K562 (cell line): Measurements from ENCODE around the gene GOLIM4. TPM values are rescaled to one million over a fixed set of nuclear protein-coding genes. Genes with fewer than 3 reads are reported as not detected.

ENCODE experiments used
- CBFB ChIP-seq: sonication (generic); formaldehyde crosslinking; IDR thresholded peaks from 2 replicates; pipeline ENCODE4 v1.4.0; 2020; ENCODE audit warnings: mild to moderate bottlenecking, missing genetic modification reagents
- CCNT2 ChIP-seq: IDR thresholded peaks from 2 replicates; pipeline ENCODE4 v1.6.1; 2011; ENCODE audit warnings: borderline replicate concordance, low read depth, mild to moderate bottlenecking, moderate library complexity, mixed read lengths, low read length; ENCODE audit not compliant: insufficient read length; ENCODE audit errors: extremely low read depth
- DNMT1 ChIP-seq: fragments of 450-650 bp; IDR thresholded peaks from 2 replicates; pipeline ENCODE4 v1.6.1; 2016; ENCODE audit warnings: antibody characterized with exemption, mild to moderate bottlenecking
- FOS ChIP-seq: IDR thresholded peaks from 3 replicates; pipeline ENCODE4 v1.6.1; 2011; ENCODE audit not compliant: insufficient read length; ENCODE audit errors: extremely low read depth
- FOXA3 ChIP-seq, 2 experiments: fragments of 450-650 bp in 1 of 2; sonication (generic) in 1 of 2; formaldehyde crosslinking; IDR thresholded peaks in 1 of 2; conservative IDR thresholded peaks in 1 of 2; 2 replicates each; pipeline versions ENCODE4 v1.4.0 to v1.8.0; 2020 to 2022; ENCODE audit warnings: mild to moderate bottlenecking in 2 of 2, missing genetic modification reagents in 1 of 2
- HDAC1 ChIP-seq, 2 experiments: fragments of 450-650 bp; IDR thresholded peaks; 2 replicates each; pipeline ENCODE4 v1.6.1; 2016 to 2017; ENCODE audit warnings: inconsistent platforms in 1 of 2, mild to moderate bottlenecking in 1 of 2, moderate library complexity in 1 of 2
- KAT2B ChIP-seq: IDR thresholded peaks from one replicate; pipeline ENCODE4 v1.6.1; 2012; ENCODE audit warnings: low read depth, mild to moderate bottlenecking, control low read depth, inconsistent platforms, low read length, moderate library complexity
- KAT7 ChIP-seq: sonication (generic); formaldehyde crosslinking; IDR thresholded peaks from 2 replicates; pipeline ENCODE4 v1.8.0; 2022; ENCODE audit warnings: missing genetic modification reagents, mild to moderate bottlenecking, borderline replicate concordance
- MCM2 ChIP-seq: fragments of 450-650 bp; IDR thresholded peaks from 2 replicates; pipeline ENCODE4 v1.6.1; 2017; ENCODE audit warnings: low read depth, mild to moderate bottlenecking
- POLR3G ChIP-seq: IDR thresholded peaks from 2 replicates; pipeline ENCODE4 v1.6.1; 2011; ENCODE audit not compliant: insufficient read length, insufficient replicate concordance; ENCODE audit errors: extremely low read depth
- PPARD ChIP-seq: fragments of 250-450 bp; sonication (Bioruptor Pico); IDR thresholded peaks from 2 replicates; pipeline ENCODE4 v1.8.0; 2022; ENCODE audit warnings: inconsistent platforms, mild to moderate bottlenecking, moderate library complexity
- RBFOX2 ChIP-seq: fragments of 200-400 bp; formaldehyde crosslinking; IDR thresholded peaks from 2 replicates; pipeline ENCODE4 v1.6.1; 2017; ENCODE audit warnings: low read depth, mild to moderate bottlenecking, low read length, moderate library complexity
- RBM17 ChIP-seq: fragments of 200-400 bp; formaldehyde crosslinking; IDR thresholded peaks from 2 replicates; pipeline ENCODE4 v1.6.1; 2017; ENCODE audit warnings: low read depth, mild to moderate bottlenecking, low read length, borderline replicate concordance
- RBM34 ChIP-seq: fragments of 200-400 bp; formaldehyde crosslinking; IDR thresholded peaks from 2 replicates; pipeline ENCODE4 v1.6.1; 2018; ENCODE audit warnings: low read length, borderline replicate concordance; ENCODE audit not compliant: insufficient read depth
- SAFB ChIP-seq: fragments of 200-400 bp; formaldehyde crosslinking; IDR thresholded peaks from 2 replicates; pipeline ENCODE4 v1.6.1; 2017; ENCODE audit warnings: low read depth, low read length, borderline replicate concordance
- SIN3B ChIP-seq: fragments of 450-650 bp; IDR thresholded peaks from 2 replicates; pipeline ENCODE4 v1.6.1; 2017; ENCODE audit warnings: low read depth, mild to moderate bottlenecking, moderate library complexity
- SMAD2 ChIP-seq: fragments of 150-350 bp; IDR thresholded peaks from 2 replicates; pipeline ENCODE4 v1.6.1; 2014; ENCODE audit warnings: low read depth, mild to moderate bottlenecking, low read length
- SRF ChIP-seq, 2 experiments: fragments of 250-450, 450-650 bp in 1 of 2; sonication (Bioruptor Pico) in 1 of 2; sonication (generic) in 1 of 2; formaldehyde crosslinking; IDR thresholded peaks; 2 replicates each; pipeline versions ENCODE4 v1.5.0 to v1.5.1; 2020 to 2022; ENCODE audit warnings: mild to moderate bottlenecking in 1 of 2, missing genetic modification reagents in 1 of 2
- STAT5A ChIP-seq: IDR thresholded peaks from 2 replicates; pipeline ENCODE4 v1.6.1; 2012; ENCODE audit warnings: low read length, inconsistent platforms, borderline replicate concordance
- TFAM ChIP-seq: fragments of 250-450 bp; sonication (Bioruptor Pico); conservative IDR thresholded peaks from 2 replicates; pipeline ENCODE4 v1.5.0; 2021; ENCODE audit warnings: mild to moderate bottlenecking, moderate library complexity
- USF2 ChIP-seq: sonication (generic); formaldehyde crosslinking; IDR thresholded peaks from 2 replicates; pipeline ENCODE4 v1.5.0; 2020; ENCODE audit warnings: missing genetic modification reagents
- YY1 ChIP-seq, 3 experiments: IDR thresholded peaks; 2 replicates each; pipeline ENCODE4 v1.6.1; 2011; ENCODE audit warnings: low read length in 2 of 3, mild to moderate bottlenecking in 2 of 3, moderate library complexity in 2 of 3, borderline replicate concordance in 1 of 3, control low read depth in 1 of 3, low read depth in 1 of 3; ENCODE audit not compliant: insufficient read depth in 3 of 3, insufficient replicate concordance in 2 of 3, control insufficient read depth in 1 of 3, insufficient read length in 1 of 3; ENCODE audit errors: extremely low read depth in 1 of 3
- ZBTB26 ChIP-seq: fragments of 450-650 bp; formaldehyde crosslinking; IDR thresholded peaks from 2 replicates; pipeline ENCODE4 v1.4.0; 2022; ENCODE audit warnings: missing genetic modification characterization
- ZNF175 ChIP-seq: fragments of 200-800 bp; sonication (Bioruptor generic); IDR thresholded peaks from 2 replicates; pipeline ENCODE4 v1.6.1; 2016; ENCODE audit warnings: low read depth, mild to moderate bottlenecking, missing genetic modification characterization, missing compliant biosample characterization
- ZNF41 ChIP-seq: fragments of 250-450 bp; sonication (Bioruptor Pico); conservative IDR thresholded peaks from 2 replicates; pipeline ENCODE4 v1.4.0; 2020; ENCODE audit warnings: mild to moderate bottlenecking
- polyA plus RNA-seq, 8 experiments: library from polyadenylated mRNA; depleted of rRNA in 4 of 8; stranded (reverse) in 5 of 8; unstranded in 3 of 8; fragments of >200 nt; fragmentation: Nextera tagmentation in 2 of 8; fragmentation: Illumina TruSeq in 1 of 8; extraction: Ambion mirVana in 2 of 8; extraction: Trizol in 1 of 8; gene quantifications; 2 replicates each; pipeline versions ENCODE4 v1.2.1 to v1.2.3, GENCODE V29; 2011 to 2014; ENCODE audit warnings: inconsistent platforms in 1 of 8, missing spikeins in 1 of 8
- total RNA-seq, 7 experiments: library from RNA; depleted of rRNA in 6 of 7; stranded (reverse); fragments of >200 nt in 6 of 7; fragmentation: Illumina TruSeq in 2 of 7; extraction: Trizol in 2 of 7; gene quantifications; 2 replicates each; pipeline versions ENCODE4 v1.2.1 to v1.2.3, GENCODE V29; 2011 to 2021; ENCODE audit warnings: low replicate concordance in 1 of 7
- TF ChIP-seq, protein P1 (sequence below): fragments of 250-450 bp; sonication (Bioruptor Pico); IDR thresholded peaks from 2 replicates; pipeline ENCODE4 v1.5.0; 2020; ENCODE audit warnings: mild to moderate bottlenecking

GOLIM4 gene
- total and polyA plus RNA-seq, 9 of the 15 experiments (the other 6 are each of a cell fraction or from before 2014, with no cell fraction given) = 9.3 to 39.4 (median 31.0) TPM

DNA sequence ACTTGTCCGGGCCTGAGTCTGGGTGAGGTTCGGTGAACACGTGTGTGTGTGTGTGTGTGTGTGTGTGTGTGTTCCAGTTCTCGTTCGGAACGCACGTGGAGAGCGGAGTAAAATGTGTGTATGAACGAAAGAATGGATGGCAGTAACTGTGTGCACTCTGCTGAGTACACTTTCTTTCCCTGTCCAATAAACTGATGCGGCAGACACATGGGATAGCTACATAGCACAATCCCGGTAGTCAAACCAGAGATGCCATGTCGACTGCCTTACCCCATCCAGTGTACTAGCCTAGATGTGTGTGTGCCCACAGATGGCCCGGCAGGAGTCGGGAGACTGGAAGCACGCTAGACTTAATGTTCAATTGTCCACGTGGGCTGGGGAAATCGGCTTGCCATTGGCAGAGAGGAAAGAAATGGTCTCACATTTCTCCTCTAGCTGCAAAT lies 507 bp upstream of the GOLIM4 start (continued):
- peak in 1 of 3 experiments; percentile 41 for TF ChIP-seq YY1 (IDR thresholded peaks at IDR 0.05; ENCODE audit: borderline replicate concordance in 1 of 3, control insufficient read depth in 1 of 3, extremely low read depth in 1 of 3, insufficient read depth in 3 of 3, insufficient read length in 1 of 3, insufficient replicate concordance in 2 of 3, low read depth in 1 of 3, low read length in 2 of 3)
- TF ChIP-seq FOXA3 (CRISPR knock-in tag; conservative IDR thresholded peaks at IDR 0.05 in 1 of 2, IDR thresholded peaks at IDR 0.05 in 1 of 2) = no peak; a peak in 1 of 4 replicates
- no peak for TF ChIP-seq DNMT1
- TF ChIP-seq ZNF175 (CRISPR knock-in tag) = no peak
- TF ChIP-seq SIN3B = no peak
- no peak for TF ChIP-seq FOS
- no peak for TF ChIP-seq RBFOX2
- no peak for TF ChIP-seq SRF (CRISPR knock-in tag; IDR thresholded peaks at IDR 0.05)
- no peak for TF ChIP-seq KAT2B
- TF ChIP-seq, protein P1, sequence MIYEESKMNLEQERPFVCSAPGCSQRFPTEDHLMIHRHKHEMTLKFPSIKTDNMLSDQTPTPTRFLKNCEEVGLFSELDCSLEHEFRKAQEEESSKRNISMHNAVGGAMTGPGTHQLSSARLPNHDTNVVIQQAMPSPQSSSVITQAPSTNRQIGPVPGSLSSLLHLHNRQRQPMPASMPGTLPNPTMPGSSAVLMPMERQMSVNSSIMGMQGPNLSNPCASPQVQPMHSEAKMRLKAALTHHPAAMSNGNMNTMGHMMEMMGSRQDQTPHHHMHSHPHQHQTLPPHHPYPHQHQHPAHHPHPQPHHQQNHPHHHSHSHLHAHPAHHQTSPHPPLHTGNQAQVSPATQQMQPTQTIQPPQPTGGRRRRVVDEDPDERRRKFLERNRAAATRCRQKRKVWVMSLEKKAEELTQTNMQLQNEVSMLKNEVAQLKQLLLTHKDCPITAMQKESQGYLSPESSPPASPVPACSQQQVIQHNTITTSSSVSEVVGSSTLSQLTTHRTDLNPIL (CRISPR knock-in tag) = no peak
- TF ChIP-seq STAT5A = peak; percentile 30; the same call in 1 of the 2 replicates
- TF ChIP-seq TFAM (CRISPR knock-in tag) = no peak
- no peak for TF ChIP-seq POLR3G
- no peak for TF ChIP-seq RBM17
- TF ChIP-seq USF2 = peak; percentile 78
- TF ChIP-seq SMAD2 = no peak
- peak; percentile 68 to 98; a peak in 3 of 4 replicates for TF ChIP-seq HDAC1 (IDR thresholded peaks at IDR 0.05)
- no peak for TF ChIP-seq MCM2
- TF ChIP-seq KAT7 (CRISPR knock-in tag) = no peak
- no peak for TF ChIP-seq CCNT2
- TF ChIP-seq ZBTB26 = peak; percentile 91
- peak; percentile 68; the same call in 1 of the 2 replicates for TF ChIP-seq CBFB (CRISPR knock-in tag)
- no peak for TF ChIP-seq ZNF41 (CRISPR knock-in tag)
- TF ChIP-seq RBM34 = no peak
- TF ChIP-seq SAFB = no peak
- TF ChIP-seq PPARD (CRISPR knock-in tag) = no peak
